Measurements from ENCODE around the gene MYH6.

The MYH6 gene

GRCh38 chr14:23347406-23348296, 60.4 kb downstream of the MYH6 start:
- H3K36me3 Mint-ChIP-seq (ENCODE audit: low read depth), result peaks cover 2% of the 10 kb centered on the region
- H3K27ac Mint-ChIP-seq, result no peak overlapping the region
- H3K9me3 Mint-ChIP-seq, result no peaks in the 10 kb centered on the region
- no peak overlapping the region for H3K4me3 Mint-ChIP-seq
- H3K4me1 Mint-ChIP-seq (ENCODE audit: low read depth), result peaks cover 2% of the 10 kb centered on the region
- peaks cover 25% of the 10 kb centered on the region for H3K27me3 Mint-ChIP-seq (ENCODE audit: low read depth)

- H3K9me3 Mint-ChIP-seq, result no peaks in the 10 kb centered on the region
- H3K4me1 Mint-ChIP-seq (ENCODE audit: low read depth), result peaks cover 2% of the 10 kb centered on the region
- no peak overlapping the region for H3K27ac Mint-ChIP-seq
- H3K27me3 Mint-ChIP-seq (ENCODE audit: low read depth), result peaks cover 27% of the 10 kb centered on the region
- no peak overlapping the region for H3K4me3 Mint-ChIP-seq
- peaks cover 2% of the 10 kb centered on the region for H3K36me3 Mint-ChIP-seq (ENCODE audit: low read depth)
Measured at GRCh38 chr14:23346693-23347405, 61.2 kb downstream of the MYH6 start.

GRCh38 chr14:23345987-23346692, 61.9 kb downstream of the MYH6 start:
- Mint-ChIP-seq H3K9me3 (no peaks in the 10 kb centered on the region), H3K27me3 (ENCODE audit: low read depth) (peaks cover 23% of the 10 kb centered on the region), H3K4me3 (no peak overlapping the region), H3K4me1 (ENCODE audit: low read depth) (peaks cover 2% of the 10 kb centered on the region), H3K36me3 (ENCODE audit: low read depth) (peaks cover 2% of the 10 kb centered on the region), H3K27ac (no peak overlapping the region)

GRCh38 chr14:23344481-23344880, 63.6 kb downstream of the MYH6 start:
- no peak overlapping the region for H3K27ac Mint-ChIP-seq
- no peak overlapping the region for H3K4me3 Mint-ChIP-seq
- H3K36me3 Mint-ChIP-seq (ENCODE audit: low read depth), result no peaks in the 10 kb centered on the region
- no peaks in the 10 kb centered on the region for H3K4me1 Mint-ChIP-seq (ENCODE audit: low read depth)
- peaks cover 23% of the 10 kb centered on the region for H3K27me3 Mint-ChIP-seq (ENCODE audit: low read depth)
- no peaks in the 10 kb centered on the region for H3K9me3 Mint-ChIP-seq

GRCh38 chr14:23339506-23340268, 68.4 kb downstream of the MYH6 start:
- H3K27ac Mint-ChIP-seq, result no peak overlapping the region

GRCh38 chr14:23335623-23336022, 72.5 kb downstream of the MYH6 start:
- Mint-ChIP-seq H3K27ac (no peak overlapping the region), H3K9me3 (no peaks in the 10 kb centered on the region), H3K27me3 (ENCODE audit: low read depth) (peaks cover 29% of the 10 kb centered on the region)

More at GRCh38 chr14:23339506-23340268, 68.4 kb downstream of the MYH6 start:
- no peaks in the 10 kb centered on the region for H3K9me3 Mint-ChIP-seq
- no peak overlapping the region for H3K4me3 Mint-ChIP-seq
- peaks cover 42% of the 10 kb centered on the region for H3K27me3 Mint-ChIP-seq (ENCODE audit: low read depth)
- no peaks in the 10 kb centered on the region for H3K4me1 Mint-ChIP-seq (ENCODE audit: low read depth)
- no peaks in the 10 kb centered on the region for H3K36me3 Mint-ChIP-seq (ENCODE audit: low read depth)

More at GRCh38 chr14:23335623-23336022, 72.5 kb downstream of the MYH6 start:
- Mint-ChIP-seq H3K36me3 (ENCODE audit: low read depth) (no peaks in the 10 kb centered on the region), H3K4me3 (no peak overlapping the region), H3K4me1 (ENCODE audit: low read depth) (no peaks in the 10 kb centered on the region)
